Small intestine (tissue), 7 donors: ENCODE data around the gene CTNNA1. TPM values are rescaled to one million over a fixed set of nuclear protein-coding genes. Genes with fewer than 3 reads are reported as not detected.

ENCODE experiments used
- DNase-seq, 2 donors: peaks; one replicate each; pipeline versions ENCODE4 v3.0.0 to v3.0.0-alpha.2; 2013
- FAIRE-seq: peaks from 2 replicates; lab custom pipeline; 2012; peaks lifted over from hg19 to GRCh38; lab: Jason Lieb, UNC
- H3K27ac ChIP-seq, 3 donors: one replicate each; pipeline ENCODE4 v1.5.1; 2013; ENCODE audit warnings: low read length in 2 of 3, mild to moderate bottlenecking in 2 of 3, control low read depth in 1 of 3, inconsistent platforms in 1 of 3, low read depth in 1 of 3, moderate library complexity in 1 of 3
- H3K27me3 ChIP-seq, 3 donors: one replicate each; pipeline ENCODE4 v1.6.1; 2013; ENCODE audit warnings: low read length in 3 of 3, inconsistent platforms in 1 of 3; ENCODE audit not compliant: control insufficient read depth in 3 of 3, insufficient read depth in 3 of 3
- H3K36me3 ChIP-seq, 3 donors: one replicate each; pipeline ENCODE4 v1.6.1; 2013; ENCODE audit warnings: low read length in 3 of 3, inconsistent platforms in 1 of 3, low read depth in 1 of 3, mild to moderate bottlenecking in 1 of 3, moderate library complexity in 1 of 3; ENCODE audit not compliant: control insufficient read depth in 3 of 3, insufficient read depth in 2 of 3
- H3K4me1 ChIP-seq, 3 donors: one replicate each; pipeline ENCODE4 v1.6.1; 2013; ENCODE audit warnings: low read length in 2 of 3, inconsistent platforms in 1 of 3, low read depth in 1 of 3, mild to moderate bottlenecking in 1 of 3, moderate library complexity in 1 of 3; ENCODE audit not compliant: control insufficient read depth in 3 of 3, insufficient read depth in 2 of 3
- H3K4me3 ChIP-seq, 3 donors: one replicate each; pipeline ENCODE4 v1.5.1; 2013; ENCODE audit warnings: low read length in 3 of 3, control low read depth in 1 of 3, inconsistent platforms in 1 of 3, low read depth in 1 of 3, mild to moderate bottlenecking in 1 of 3, moderate library complexity in 1 of 3
- H3K9me3 ChIP-seq, 2 donors: one replicate each; pipeline ENCODE4 v1.6.1; 2013; ENCODE audit warnings: low read depth in 1 of 2, low read length in 1 of 2; ENCODE audit not compliant: control insufficient read depth in 2 of 2, insufficient read depth in 1 of 2
- WGBS, 3 donors: extraction: QIAGEN DNeasy Blood & Tissue Kit; methylation state at CpG; one replicate each; pipeline ENCODE4 v1.1.7; 2013; 5-methylcytosine and 5-hydroxymethylcytosine counted together
- polyA plus RNA-seq, 4 donors: library from polyadenylated mRNA; stranded (reverse) in 3 of 4; unstranded in 1 of 4; fragments of 200-250 nt in 3 of 4; fragments of 120-200 nt in 1 of 4; gene quantifications; one replicate each; pipeline versions ENCODE4 v1.2.1 to v1.2.3, GENCODE V29; 2013
- donor health status: healthy with polysubstance abuse.
- donor health status: control.
- donor health status: control.
- donor health status: Bipolar disorder and iron deficiency.
- donor health status: healthy.

The CTNNA1 gene
- polyA plus RNA-seq, 4 donors: 145 to 286 (median 196) TPM

DNA sequence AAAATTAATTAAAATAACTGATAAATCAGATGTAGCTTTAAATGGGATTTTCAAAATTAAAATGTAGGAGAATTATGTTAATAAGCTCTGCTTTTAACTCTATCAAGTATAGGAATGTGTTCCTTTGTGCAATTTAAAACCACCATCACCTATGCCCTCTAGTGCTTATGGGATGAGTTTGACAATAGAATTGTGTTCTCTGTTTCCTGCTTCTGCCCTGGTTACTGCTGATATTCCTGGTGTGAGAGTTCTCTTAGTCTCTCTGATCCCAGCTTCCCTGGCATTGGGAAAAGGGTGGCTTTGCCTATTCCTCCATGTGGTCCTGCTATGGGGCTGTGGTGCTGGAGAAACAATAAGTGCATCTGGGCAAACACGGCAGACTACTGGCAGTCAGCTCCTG lies 113.8 kb downstream of the CTNNA1 start:
- FAIRE-seq (no peak), DNase-seq (no peak)
- Histone ChIP-seq H3K9me3 (peaks cover 0 to 14% of the 10 kb centered on the region in 2 donors), H3K4me3 (no peak overlapping the region), H3K4me1 (no peaks in the 10 kb centered on the region), H3K36me3 (peaks cover 3 to 21% (median 6%) of the 10 kb centered on the region in 3 donors), H3K27me3 (no peaks in the 10 kb centered on the region), H3K27ac (no peak overlapping the region)
- 85 to 100% (median 94%) methylated on average over 1 of the region's 1 CpG for WGBS, 3 donors

DNA sequence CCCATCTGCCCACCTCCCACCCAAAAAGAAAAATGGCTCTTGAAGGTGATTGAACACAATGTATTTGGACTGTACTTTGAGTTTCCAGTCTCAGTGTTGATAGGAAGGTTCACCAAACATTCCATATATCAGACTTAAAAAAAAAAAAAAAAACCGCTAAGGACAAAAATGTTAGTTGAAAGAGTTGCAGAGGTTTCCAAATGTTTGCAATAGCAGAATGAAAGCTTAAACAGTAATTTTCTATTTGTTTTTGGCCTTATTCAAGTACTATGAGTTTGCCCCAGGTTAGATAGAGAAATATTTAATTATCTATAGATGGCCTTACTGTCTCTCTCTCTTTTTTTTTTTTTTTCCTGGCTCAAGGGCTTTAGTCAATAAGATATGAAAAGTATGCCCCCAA lies 115.8 kb downstream of the CTNNA1 start:
- 79 to 94% (median 86%) methylated on average over 1 of the region's 1 CpG for WGBS, 3 donors
- no peak for DNase-seq
- Histone ChIP-seq H3K9me3 (peaks cover 0 to under 1% of the 10 kb centered on the region in 2 donors), H3K4me3 (no peak overlapping the region), H3K27me3 (no peaks in the 10 kb centered on the region), H3K4me1 (peaks cover 0 to 4% (median 0%) of the 10 kb centered on the region in 3 donors), H3K36me3 (peaks cover 0 to 15% (median 0%) of the 10 kb centered on the region in 3 donors), H3K27ac (no peak overlapping the region)
- no peak for FAIRE-seq

DNA sequence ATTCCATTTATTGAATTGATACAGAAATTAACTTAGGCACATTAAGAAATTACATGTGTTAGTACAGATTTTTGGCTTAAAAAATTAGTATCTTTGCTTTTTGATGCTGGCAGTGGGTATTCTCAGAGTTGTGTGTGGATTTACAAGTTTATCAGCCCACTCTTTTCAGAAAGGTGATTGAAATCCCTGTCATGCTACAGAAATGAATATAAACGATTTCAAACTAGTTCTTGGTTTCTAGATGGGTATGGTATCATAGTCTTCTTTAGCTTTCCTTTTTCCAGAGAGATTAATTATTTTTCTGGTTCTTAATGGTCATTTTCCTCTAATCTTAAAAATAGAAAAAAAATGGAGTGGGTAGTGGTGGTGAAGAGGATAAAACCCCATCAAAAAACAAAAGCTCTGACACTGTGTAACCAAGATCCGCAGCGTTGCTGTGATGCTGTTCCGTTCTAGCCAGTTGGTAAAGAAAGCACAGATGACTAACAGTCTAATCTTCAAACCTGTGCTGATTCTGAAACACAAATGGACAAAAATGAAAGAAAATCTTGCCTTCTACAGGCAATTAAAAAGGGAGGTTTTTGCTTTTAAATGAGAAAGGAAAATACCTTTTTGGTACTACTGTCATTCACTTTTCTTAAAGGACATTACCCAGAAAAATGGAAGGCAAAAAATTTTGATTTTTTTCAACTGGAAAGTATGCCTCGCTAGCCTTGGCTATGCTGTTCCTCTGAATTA lies 116.7 kb downstream of the CTNNA1 start:
- no peaks in the 10 kb centered on the region for H3K27me3 ChIP-seq
- 74 to 77% (median 77%) methylated on average over 5 of the region's 5 CpGs for WGBS, 3 donors
- DNase-seq (no peak), FAIRE-seq (no peak)
- no peaks in the 10 kb centered on the region for H3K9me3 ChIP-seq
- no peak overlapping the region for H3K27ac ChIP-seq
- H3K4me3 ChIP-seq: no peak overlapping the region
- H3K36me3 ChIP-seq: peaks cover 0 to 16% (median 0%) of the 10 kb centered on the region in 3 donors
- peaks cover 0 to 4% (median 2%) of the 10 kb centered on the region in 3 donors for H3K4me1 ChIP-seq

DNA sequence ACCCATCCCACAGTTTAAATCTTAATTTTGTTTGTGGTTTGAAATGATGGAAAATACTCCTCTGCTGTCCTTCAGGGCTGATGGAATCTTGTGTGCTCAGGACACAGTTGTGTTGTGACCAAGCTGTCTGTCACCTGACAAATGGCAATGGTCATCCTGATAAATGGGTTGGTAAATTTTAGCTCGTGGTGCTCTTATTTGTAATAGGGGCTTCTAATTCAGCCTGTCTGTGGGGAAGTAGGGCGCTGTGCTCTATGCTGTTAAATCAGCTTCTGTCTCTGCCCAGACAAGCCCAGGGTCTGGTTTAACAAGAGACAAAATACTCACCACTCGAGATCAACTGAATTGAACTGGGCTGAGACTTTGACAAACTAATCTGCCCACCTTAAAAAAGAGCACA lies 117.4 kb downstream of the CTNNA1 start:
- no peak for DNase-seq
- Histone ChIP-seq H3K9me3 (no peaks in the 10 kb centered on the region), H3K4me3 (no peak overlapping the region), H3K27ac (no peak overlapping the region), H3K27me3 (no peaks in the 10 kb centered on the region), H3K36me3 (peaks cover 0 to 16% (median 0%) of the 10 kb centered on the region in 3 donors), H3K4me1 (peaks cover 0 to 4% (median 2%) of the 10 kb centered on the region in 3 donors)
- FAIRE-seq: no peak
- 65 to 75% (median 74%) methylated on average over 3 of the region's 3 CpGs for WGBS, 3 donors

DNA sequence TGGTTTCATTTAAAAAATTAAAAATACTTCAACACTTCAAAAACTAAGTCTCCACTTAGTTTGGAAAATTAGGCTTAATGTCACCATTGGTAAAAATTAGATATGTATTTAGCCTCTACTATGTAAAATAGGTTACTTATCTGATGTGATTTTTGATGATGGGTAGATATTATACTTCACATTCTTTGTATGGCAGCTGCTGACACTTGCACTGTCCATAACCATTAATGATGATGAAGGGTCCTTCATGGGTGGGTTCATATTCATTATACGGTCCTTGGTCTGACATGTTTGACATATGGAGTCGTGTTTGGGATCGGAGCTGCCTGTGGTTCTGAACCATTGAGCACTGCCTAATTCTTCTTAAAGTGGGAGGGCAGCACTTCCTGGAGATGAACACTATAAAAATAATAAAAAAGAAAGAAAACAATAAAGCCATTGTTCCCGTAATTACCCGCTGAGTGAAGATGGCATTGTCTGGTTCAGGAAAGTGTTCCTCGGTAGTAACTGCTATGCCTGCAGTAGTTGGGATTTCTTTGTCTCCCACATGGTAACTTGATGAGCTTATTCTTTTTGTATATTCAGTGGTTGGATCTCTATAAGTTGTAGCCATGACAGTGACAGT lies 119.7 kb downstream of the CTNNA1 start:
- no peak for DNase-seq
- Histone ChIP-seq H3K27me3 (no peaks in the 10 kb centered on the region), H3K27ac (no peak overlapping the region), H3K4me1 (peaks cover 0 to 4% (median 2%) of the 10 kb centered on the region in 3 donors), H3K9me3 (peaks cover 0 to 6% of the 10 kb centered on the region in 2 donors), H3K36me3 (peaks cover 0 to 10% (median 0%) of the 10 kb centered on the region in 3 donors), H3K4me3 (no peak overlapping the region)
- WGBS, 3 donors: 76 to 91% (median 90%) methylated on average over 6 of the region's 6 CpGs
- FAIRE-seq: no peak

DNA sequence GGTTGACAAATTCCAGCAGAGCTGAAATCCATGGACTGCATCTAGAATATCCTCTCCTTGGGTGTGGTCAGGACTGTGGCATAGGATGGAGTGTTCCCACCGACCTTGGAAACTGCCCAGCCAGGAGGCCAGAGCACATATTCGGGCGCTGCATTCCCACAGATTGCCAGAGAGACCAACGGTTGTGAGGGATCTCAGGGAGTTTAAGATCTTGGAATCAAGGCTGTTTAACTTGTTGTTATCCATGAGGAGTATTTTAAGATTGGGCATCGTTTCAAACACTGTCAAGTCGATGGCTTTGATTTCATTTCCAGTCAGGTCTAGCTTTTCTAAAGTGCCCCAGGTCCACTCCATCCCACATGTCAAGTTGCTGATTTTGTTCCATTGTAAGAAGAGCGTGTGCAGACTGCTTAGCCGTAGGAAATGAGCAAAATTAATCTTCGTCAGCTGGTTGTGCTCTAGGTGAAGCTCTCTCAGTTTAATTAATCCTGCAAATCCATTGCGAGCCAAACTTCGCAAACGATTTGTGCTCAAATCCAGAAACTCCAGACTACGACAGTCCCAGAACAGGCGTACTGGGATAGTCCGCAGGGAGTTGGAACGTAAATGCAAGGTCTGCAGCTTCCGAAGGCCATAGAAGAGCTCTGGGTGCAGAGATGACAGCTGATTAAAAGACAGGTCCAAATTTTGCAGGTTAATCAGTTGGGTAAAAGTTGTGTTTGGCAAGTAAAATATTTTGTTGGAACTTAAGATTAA lies 120.4 kb downstream of the CTNNA1 start:
- Histone ChIP-seq H3K27me3 (no peaks in the 10 kb centered on the region), H3K4me3 (peak overlapping the region in 1 of 3 donors; percentile 5), H3K27ac (no peak overlapping the region), H3K9me3 (peaks cover 0 to 6% of the 10 kb centered on the region in 2 donors), H3K4me1 (peaks cover 0 to 4% (median 2%) of the 10 kb centered on the region in 3 donors), H3K36me3 (peaks cover 0 to 6% (median 0%) of the 10 kb centered on the region in 3 donors)
- WGBS, 3 donors: 76 to 91% (median 87%) methylated on average over 17 of the region's 17 CpGs
- FAIRE-seq (no peak), DNase-seq (no peak)

DNA sequence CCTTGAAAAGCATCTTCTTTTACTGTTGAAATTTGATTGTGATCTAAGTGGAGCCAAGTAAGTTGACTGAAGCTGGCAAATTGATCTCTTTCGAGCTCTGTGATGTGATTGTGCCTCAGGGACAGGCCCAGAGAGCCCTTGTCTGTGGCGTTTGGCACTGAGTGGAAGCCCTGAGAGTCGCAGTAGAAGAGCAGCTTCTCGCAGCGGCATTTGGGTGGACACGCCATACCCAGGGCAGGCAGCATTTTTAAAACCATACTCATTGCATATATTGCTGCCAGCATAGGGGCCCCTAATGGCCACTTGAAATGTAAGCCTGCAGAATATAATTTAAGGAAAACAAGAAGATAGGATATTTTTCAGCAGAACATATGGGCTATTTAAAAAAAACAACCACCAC lies 121.0 kb downstream of the CTNNA1 start:
- no peak for FAIRE-seq
- H3K4me3 ChIP-seq: peak overlapping the region in 1 of 3 donors; percentile 5

More for the DNA sequence above, 121.0 kb downstream of the CTNNA1 start:
- Histone ChIP-seq H3K27ac (peak overlapping the region in 1 of 3 donors; percentile 64), H3K36me3 (peaks cover 0 to 6% (median 0%) of the 10 kb centered on the region in 3 donors), H3K4me1 (peaks cover 0 to 4% (median 2%) of the 10 kb centered on the region in 3 donors), H3K27me3 (no peaks in the 10 kb centered on the region), H3K9me3 (peaks cover 0 to 6% of the 10 kb centered on the region in 2 donors)
- no peak for DNase-seq
- 70 to 94% (median 92%) methylated on average over 6 of the region's 6 CpGs for WGBS, 3 donors
